Fibroblast of mammary gland (primary cell): Measurements from ENCODE around the gene HEPN1.
A peak's percentile ranks its signal among the peaks of the same experiment; 100 is the strongest.

Source experiments
- DNase-seq: peaks from one replicate; pipeline ENCODE4 v3.0.0-alpha.2; 2010; ENCODE audit warnings: low read depth
- H3K4me3 ChIP-seq: 2 replicates; pipeline ENCODE4 v1.5.1; 2011; ENCODE audit warnings: low read depth, mild to moderate bottlenecking, low read length, moderate library complexity; ENCODE audit not compliant: control insufficient read depth
- TF ChIP-seq, protein P1 (sequence below): conservative IDR thresholded peaks from 2 replicates; pipeline ENCODE4 v1.5.1; 2011; ENCODE audit warnings: low read depth, low read length, inconsistent platforms; ENCODE audit not compliant: control insufficient read depth, insufficient read depth

HEPN1 gene

GRCh38 chr11:124898711-124899110 is 20.3 kb upstream of the HEPN1 start:
- peak; percentile 78 for DNase-seq
- TF ChIP-seq, protein P1, sequence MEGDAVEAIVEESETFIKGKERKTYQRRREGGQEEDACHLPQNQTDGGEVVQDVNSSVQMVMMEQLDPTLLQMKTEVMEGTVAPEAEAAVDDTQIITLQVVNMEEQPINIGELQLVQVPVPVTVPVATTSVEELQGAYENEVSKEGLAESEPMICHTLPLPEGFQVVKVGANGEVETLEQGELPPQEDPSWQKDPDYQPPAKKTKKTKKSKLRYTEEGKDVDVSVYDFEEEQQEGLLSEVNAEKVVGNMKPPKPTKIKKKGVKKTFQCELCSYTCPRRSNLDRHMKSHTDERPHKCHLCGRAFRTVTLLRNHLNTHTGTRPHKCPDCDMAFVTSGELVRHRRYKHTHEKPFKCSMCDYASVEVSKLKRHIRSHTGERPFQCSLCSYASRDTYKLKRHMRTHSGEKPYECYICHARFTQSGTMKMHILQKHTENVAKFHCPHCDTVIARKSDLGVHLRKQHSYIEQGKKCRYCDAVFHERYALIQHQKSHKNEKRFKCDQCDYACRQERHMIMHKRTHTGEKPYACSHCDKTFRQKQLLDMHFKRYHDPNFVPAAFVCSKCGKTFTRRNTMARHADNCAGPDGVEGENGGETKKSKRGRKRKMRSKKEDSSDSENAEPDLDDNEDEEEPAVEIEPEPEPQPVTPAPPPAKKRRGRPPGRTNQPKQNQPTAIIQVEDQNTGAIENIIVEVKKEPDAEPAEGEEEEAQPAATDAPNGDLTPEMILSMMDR: no peak
- H3K4me3 ChIP-seq: no peak overlapping the region

GRCh38 chr11:124899383-124900145 is 19.5 kb upstream of the HEPN1 start:
- TF ChIP-seq, protein P1: no peak
- peak; percentile 20 for DNase-seq
- H3K4me3 ChIP-seq: no peak overlapping the region

- peak overlapping the region; percentile 33 for H3K4me3 ChIP-seq
- DNase-seq: peak; percentile 93
- TF ChIP-seq, protein P1: no peak
These were observed 18.6 kb upstream of the HEPN1 start for GRCh38 chr11:124900464-124900863.

GRCh38 chr11:124902616-124903015 is 16.4 kb upstream of the HEPN1 start:
- peak; percentile 52 for DNase-seq
- TF ChIP-seq, protein P1: no peak
- no peak overlapping the region for H3K4me3 ChIP-seq

DNA sequence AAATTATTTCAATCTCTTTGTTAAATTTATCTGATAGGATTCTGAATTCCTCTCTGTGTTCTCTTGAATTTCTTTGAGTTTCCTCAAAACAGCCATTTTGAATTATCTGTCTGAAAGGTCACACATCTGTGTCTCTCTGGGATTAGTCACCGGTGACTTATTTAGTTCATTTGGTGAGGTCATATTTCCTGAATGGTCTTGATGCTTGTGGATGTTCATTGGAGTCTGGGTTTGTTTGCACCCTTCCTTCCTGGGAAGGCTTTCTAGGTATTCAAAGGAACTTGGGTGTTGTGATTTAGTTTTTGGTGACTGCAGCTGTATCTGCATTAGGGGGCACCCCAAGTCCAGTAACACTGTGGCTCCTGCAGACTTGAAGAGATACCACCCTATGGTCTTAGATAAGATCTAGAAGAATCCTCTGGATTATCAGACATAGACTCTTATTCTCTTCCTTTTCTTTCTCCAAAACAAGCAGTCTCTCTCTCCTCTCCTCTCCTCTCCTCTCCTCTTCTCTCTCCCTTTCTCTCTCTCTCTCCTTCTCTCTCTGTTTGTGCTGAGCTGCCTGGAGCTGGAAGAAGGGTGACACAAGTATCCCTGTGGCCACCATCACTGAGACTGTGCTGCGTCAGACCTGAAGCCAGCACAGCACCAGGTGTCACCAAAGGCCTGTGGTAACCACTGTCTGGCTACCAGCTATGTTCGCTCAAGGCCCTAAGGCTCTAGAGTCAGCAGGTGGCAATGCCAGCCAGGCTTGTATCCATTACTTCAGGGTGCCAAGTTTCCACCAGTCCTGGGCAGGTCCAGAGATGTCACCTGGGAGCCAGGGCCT is 3.3 kb upstream of the HEPN1 start:
- DNase-seq: peak; percentile 79
- TF ChIP-seq, protein P1: no peak
- H3K4me3 ChIP-seq: no peak overlapping the region

DNA sequence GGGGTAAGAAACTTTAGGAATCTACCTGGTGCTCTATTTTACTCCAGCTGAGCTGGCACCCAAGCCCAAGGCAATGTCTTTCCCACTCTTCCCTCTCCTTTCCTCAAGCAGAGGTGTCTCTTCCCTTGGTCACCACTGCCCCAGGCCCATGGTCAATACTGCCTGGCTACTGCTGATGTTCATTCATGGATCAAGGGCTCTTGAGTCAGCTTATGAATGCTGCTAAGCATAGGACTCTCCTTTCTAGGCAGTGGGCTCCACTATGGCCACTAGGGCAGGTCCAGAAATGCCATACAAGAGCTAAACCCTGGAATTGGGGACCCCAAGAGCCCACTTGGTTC is 2.7 kb upstream of the HEPN1 start:
- no peak overlapping the region for H3K4me3 ChIP-seq
- TF ChIP-seq, protein P1: no peak
- DNase-seq: no peak
